ENCODE measurements around the gene CD8B.

GRCh38 chr2:86808315-86809161 is 53.1 kb downstream of the CD8B start:
- TF ChIP-seq CTCF (IDR thresholded peaks at IDR 0.05) (peak in 5 of 7 experiments; percentile 73 to 95 (median 87)), POLR2A (IDR thresholded peaks at IDR 0.05) (no peak), EP300 (IDR thresholded peaks at IDR 0.05) (no peak), POLR2AphosphoS5 (IDR thresholded peaks at IDR 0.05) (peak in 1 of 3 donors; percentile 59)

Data from stomach (tissue), 4 donors.